SK-N-SH (cell line): ENCODE measurements around the gene NSD1.

Source experiments
- CTCF ChIP-seq: fragments of 200-600 bp; sonication (generic); IDR thresholded peaks from 2 replicates; pipeline ENCODE4 v1.6.1; 2017; ENCODE audit warnings: antibody characterized with exemption, mild to moderate bottlenecking, moderate library complexity
- EZH2phosphoT487 ChIP-seq: fragments of 200-600 bp; sonication (generic); IDR thresholded peaks from 2 replicates; pipeline ENCODE4 v1.6.1; 2017; ENCODE audit warnings: low read depth, mixed run types, mild to moderate bottlenecking, antibody characterized with exemption, moderate library complexity, borderline replicate concordance
- FOSL2 ChIP-seq: IDR thresholded peaks from 2 replicates; pipeline ENCODE4 v1.4.0; 2012; ENCODE audit warnings: low read depth, mild to moderate bottlenecking, moderate library complexity, borderline replicate concordance
- MXI1 ChIP-seq: IDR thresholded peaks from 2 replicates; pipeline ENCODE4 v1.6.1; 2012; ENCODE audit warnings: mild to moderate bottlenecking, low read depth, low read length, improper control_type of control experiment
- NFIC ChIP-seq: IDR thresholded peaks from 2 replicates; pipeline ENCODE4 v1.4.0; 2012; ENCODE audit warnings: borderline replicate concordance
- POLR2AphosphoS5 ChIP-seq: IDR thresholded peaks from 2 replicates; pipeline ENCODE4 v1.6.1; 2012; ENCODE audit warnings: low read depth, low read length
- RCOR1 ChIP-seq: fragments of 150-350 bp; IDR thresholded peaks from 2 replicates; pipeline ENCODE4 v1.6.1; 2017; ENCODE audit warnings: antibody characterized with exemption, low read length
- REST ChIP-seq: IDR thresholded peaks from 2 replicates; pipeline ENCODE4 v1.6.1; 2012; ENCODE audit warnings: mild to moderate bottlenecking, low read depth, low read length, moderate library complexity
- RXRA ChIP-seq: IDR thresholded peaks from 2 replicates; pipeline ENCODE4 v1.4.0; 2012; ENCODE audit warnings: low read depth, mild to moderate bottlenecking, borderline replicate concordance
- TAF1 ChIP-seq: IDR thresholded peaks from 2 replicates; pipeline ENCODE4 v1.6.1; 2012; ENCODE audit warnings: low read depth, mild to moderate bottlenecking, low read length, moderate library complexity, borderline replicate concordance
- YY1 ChIP-seq: IDR thresholded peaks from 2 replicates; pipeline ENCODE4 v1.4.0; 2012; ENCODE audit warnings: low read depth, mild to moderate bottlenecking
- TF ChIP-seq, protein P1 (sequence below): IDR thresholded peaks from 2 replicates; pipeline ENCODE4; 2012
- TF ChIP-seq, protein P2 (sequence below): IDR thresholded peaks from 2 replicates; pipeline ENCODE4 v1.4.0; 2012; ENCODE audit warnings: low read depth, borderline replicate concordance
- TF ChIP-seq, protein P3 (sequence below): fragments of 150-350 bp; IDR thresholded peaks from 2 replicates; pipeline ENCODE4 v1.6.1; 2017; ENCODE audit warnings: antibody characterized with exemption, low read length, low read depth, borderline replicate concordance

DNA sequence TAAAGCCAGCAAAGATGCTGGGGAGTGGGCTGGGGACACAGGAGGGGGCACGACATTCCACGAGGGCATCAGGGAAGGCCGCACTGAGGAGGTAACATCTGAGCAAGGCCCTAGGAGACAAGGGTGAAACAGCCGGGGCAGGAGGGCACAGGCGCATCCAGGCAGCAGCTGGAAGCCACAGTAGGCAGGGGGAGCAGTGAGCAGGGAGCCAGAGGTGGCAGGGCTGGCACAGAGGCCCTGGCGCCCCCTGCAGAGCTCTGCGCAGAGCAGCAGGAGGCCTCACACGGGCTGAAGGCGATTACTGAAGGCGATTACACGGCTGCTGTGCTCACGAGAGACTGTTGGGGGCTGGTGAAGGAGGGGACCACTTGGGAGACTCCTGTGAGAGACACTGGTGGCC, 202.5 kb downstream of the NSD1 start:
- TF ChIP-seq CTCF (peak; percentile 51), YY1 (no peak), REST (no peak), TAF1 (no peak), FOSL2 (no peak), RXRA (no peak), EZH2phosphoT487 (no peak), POLR2AphosphoS5 (no peak), NFIC (no peak), MXI1 (no peak), RCOR1 (no peak)
- TF ChIP-seq, protein P1, sequence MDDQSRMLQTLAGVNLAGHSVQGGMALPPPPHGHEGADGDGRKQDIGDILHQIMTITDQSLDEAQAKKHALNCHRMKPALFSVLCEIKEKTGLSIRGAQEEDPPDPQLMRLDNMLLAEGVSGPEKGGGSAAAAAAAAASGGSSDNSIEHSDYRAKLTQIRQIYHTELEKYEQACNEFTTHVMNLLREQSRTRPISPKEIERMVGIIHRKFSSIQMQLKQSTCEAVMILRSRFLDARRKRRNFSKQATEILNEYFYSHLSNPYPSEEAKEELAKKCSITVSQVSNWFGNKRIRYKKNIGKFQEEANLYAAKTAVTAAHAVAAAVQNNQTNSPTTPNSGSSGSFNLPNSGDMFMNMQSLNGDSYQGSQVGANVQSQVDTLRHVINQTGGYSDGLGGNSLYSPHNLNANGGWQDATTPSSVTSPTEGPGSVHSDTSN = no peak
- TF ChIP-seq, protein P2, sequence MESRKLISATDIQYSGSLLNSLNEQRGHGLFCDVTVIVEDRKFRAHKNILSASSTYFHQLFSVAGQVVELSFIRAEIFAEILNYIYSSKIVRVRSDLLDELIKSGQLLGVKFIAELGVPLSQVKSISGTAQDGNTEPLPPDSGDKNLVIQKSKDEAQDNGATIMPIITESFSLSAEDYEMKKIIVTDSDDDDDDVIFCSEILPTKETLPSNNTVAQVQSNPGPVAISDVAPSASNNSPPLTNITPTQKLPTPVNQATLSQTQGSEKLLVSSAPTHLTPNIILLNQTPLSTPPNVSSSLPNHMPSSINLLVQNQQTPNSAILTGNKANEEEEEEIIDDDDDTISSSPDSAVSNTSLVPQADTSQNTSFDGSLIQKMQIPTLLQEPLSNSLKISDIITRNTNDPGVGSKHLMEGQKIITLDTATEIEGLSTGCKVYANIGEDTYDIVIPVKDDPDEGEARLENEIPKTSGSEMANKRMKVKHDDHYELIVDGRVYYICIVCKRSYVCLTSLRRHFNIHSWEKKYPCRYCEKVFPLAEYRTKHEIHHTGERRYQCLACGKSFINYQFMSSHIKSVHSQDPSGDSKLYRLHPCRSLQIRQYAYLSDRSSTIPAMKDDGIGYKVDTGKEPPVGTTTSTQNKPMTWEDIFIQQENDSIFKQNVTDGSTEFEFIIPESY = no peak
- TF ChIP-seq, protein P3, sequence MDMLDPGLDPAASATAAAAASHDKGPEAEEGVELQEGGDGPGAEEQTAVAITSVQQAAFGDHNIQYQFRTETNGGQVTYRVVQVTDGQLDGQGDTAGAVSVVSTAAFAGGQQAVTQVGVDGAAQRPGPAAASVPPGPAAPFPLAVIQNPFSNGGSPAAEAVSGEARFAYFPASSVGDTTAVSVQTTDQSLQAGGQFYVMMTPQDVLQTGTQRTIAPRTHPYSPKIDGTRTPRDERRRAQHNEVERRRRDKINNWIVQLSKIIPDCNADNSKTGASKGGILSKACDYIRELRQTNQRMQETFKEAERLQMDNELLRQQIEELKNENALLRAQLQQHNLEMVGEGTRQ = no peak
